HUES64 (cell line): Measurements from ENCODE around the gene SMG7.

Experiments
- H3K27ac ChIP-seq: 2 replicates; pipeline ENCODE4 v1.7.0; 2013; ENCODE audit warnings: low read depth, low read length, inconsistent platforms
- H3K27me3 ChIP-seq: 2 replicates; pipeline ENCODE4 v1.6.1; 2013; ENCODE audit warnings: mild to moderate bottlenecking, low read length; ENCODE audit not compliant: insufficient read depth
- H3K36me3 ChIP-seq: 2 replicates; pipeline ENCODE4 v1.6.1; 2013; ENCODE audit warnings: mild to moderate bottlenecking, low read length; ENCODE audit not compliant: insufficient read depth
- H3K4me1 ChIP-seq: 2 replicates; pipeline ENCODE4 v1.6.1; 2013; ENCODE audit warnings: mild to moderate bottlenecking, low read length, moderate library complexity; ENCODE audit not compliant: insufficient read depth
- H3K4me3 ChIP-seq: 2 replicates; pipeline ENCODE4 v1.5.1; 2013; ENCODE audit warnings: mild to moderate bottlenecking, low read length, moderate library complexity
- H3K9ac ChIP-seq: 2 replicates; pipeline ENCODE4 v1.6.1; 2013; ENCODE audit warnings: mild to moderate bottlenecking, low read depth, low read length
- H3K9me3 ChIP-seq: 2 replicates; pipeline ENCODE4 v1.6.1; 2013; ENCODE audit warnings: low read depth, low read length; ENCODE audit not compliant: insufficient read depth
- WGBS: fragments of 150-250, 120-280 bp; methylation state at CpG from one replicate; pipeline ENCODE4 v1.1.7; 2013; ENCODE audit warnings: missing lambda C conversion rate; 5-methylcytosine and 5-hydroxymethylcytosine counted together

SMG7 gene

GRCh38 chr1:183487674-183488442, 15.6 kb downstream of the SMG7 start:
- Histone ChIP-seq H3K27me3 (no peaks in the 10 kb centered on the region), H3K9ac (no peak overlapping the region), H3K27ac (no peak overlapping the region), H3K36me3 (no peaks in the 10 kb centered on the region), H3K4me3 (no peak overlapping the region), H3K4me1 (peaks cover 15% of the 10 kb centered on the region), H3K9me3 (no peaks in the 10 kb centered on the region)
- 94% methylated on average over 2 of the region's 2 CpGs for WGBS

- Histone ChIP-seq H3K9me3 (no peaks in the 10 kb centered on the region), H3K27me3 (no peaks in the 10 kb centered on the region), H3K36me3 (no peaks in the 10 kb centered on the region), H3K27ac (no peak overlapping the region), H3K9ac (no peak overlapping the region), H3K4me3 (no peak overlapping the region), H3K4me1 (no peaks in the 10 kb centered on the region)
- WGBS: 97% methylated on average over 5 of the region's 5 CpGs
Observed at GRCh38 chr1:183490932-183491331, 18.6 kb downstream of the SMG7 start.

GRCh38 chr1:183493540-183494245, 21.4 kb downstream of the SMG7 start:
- H3K9me3 ChIP-seq: no peaks in the 10 kb centered on the region
- H3K27ac ChIP-seq: no peak overlapping the region
- 95% methylated on average over 11 of the region's 12 CpGs for WGBS
- H3K27me3 ChIP-seq: no peaks in the 10 kb centered on the region
- 0 out of 2 replicates have a peak, but pooled peaks cover 3% of the 10 kb centered on the region for H3K4me1 ChIP-seq
- H3K9ac ChIP-seq: no peak overlapping the region
- H3K36me3 ChIP-seq: no peaks in the 10 kb centered on the region
- no peak overlapping the region for H3K4me3 ChIP-seq

- no peaks in the 10 kb centered on the region for H3K9me3 ChIP-seq
- WGBS: 95% methylated on average over 11 of the region's 11 CpGs
- H3K4me3 ChIP-seq: no peak overlapping the region
- no peaks in the 10 kb centered on the region for H3K36me3 ChIP-seq
- no peaks in the 10 kb centered on the region for H3K27me3 ChIP-seq
- H3K9ac ChIP-seq: no peak overlapping the region
- peaks cover 19% of the 10 kb centered on the region for H3K4me1 ChIP-seq
- H3K27ac ChIP-seq: no peak overlapping the region
Observed at GRCh38 chr1:183495420-183495819, 23.1 kb downstream of the SMG7 start.

GRCh38 chr1:183497218-183497617, 24.9 kb downstream of the SMG7 start:
- WGBS: 100% methylated on average over 2 of the region's 2 CpGs
- no peaks in the 10 kb centered on the region for H3K36me3 ChIP-seq
- no peak overlapping the region for H3K4me3 ChIP-seq
- H3K9ac ChIP-seq: no peak overlapping the region
- H3K4me1 ChIP-seq: peaks cover 22% of the 10 kb centered on the region
- H3K9me3 ChIP-seq: no peaks in the 10 kb centered on the region
- H3K27me3 ChIP-seq: no peaks in the 10 kb centered on the region
- H3K27ac ChIP-seq: no peak overlapping the region

GRCh38 chr1:183498342-183498991, 26.2 kb downstream of the SMG7 start:
- Histone ChIP-seq H3K9me3 (no peaks in the 10 kb centered on the region), H3K36me3 (no peaks in the 10 kb centered on the region), H3K9ac (no peak overlapping the region), H3K27me3 (no peaks in the 10 kb centered on the region), H3K27ac (no peak overlapping the region), H3K4me3 (no peak overlapping the region), H3K4me1 (peaks cover 22% of the 10 kb centered on the region)
- WGBS: 92% methylated on average over 5 of the region's 6 CpGs

GRCh38 chr1:183505454-183506089, 33.3 kb downstream of the SMG7 start:
- no peak overlapping the region for H3K4me3 ChIP-seq
- H3K9me3 ChIP-seq: no peaks in the 10 kb centered on the region
- H3K4me1 ChIP-seq: peaks cover 19% of the 10 kb centered on the region
- no peak overlapping the region for H3K9ac ChIP-seq
- H3K36me3 ChIP-seq: 0 out of 2 replicates have a peak, but pooled peaks cover 3% of the 10 kb centered on the region
- 90% methylated on average over 5 of the region's 5 CpGs for WGBS
- H3K27me3 ChIP-seq: no peaks in the 10 kb centered on the region
- H3K27ac ChIP-seq: no peak overlapping the region

- Histone ChIP-seq H3K4me3 (no peak overlapping the region), H3K4me1 (peaks cover 24% of the 10 kb centered on the region), H3K36me3 (0 out of 2 replicates have a peak, but pooled peaks cover 3% of the 10 kb centered on the region), H3K9ac (no peak overlapping the region), H3K27me3 (no peaks in the 10 kb centered on the region), H3K9me3 (no peaks in the 10 kb centered on the region), H3K27ac (no peak overlapping the region)
- WGBS: 92% methylated on average over 4 of the region's 4 CpGs
Observed at GRCh38 chr1:183506561-183506960, 34.3 kb downstream of the SMG7 start.

GRCh38 chr1:183508694-183509093, 36.4 kb downstream of the SMG7 start:
- Histone ChIP-seq H3K27me3 (no peaks in the 10 kb centered on the region), H3K36me3 (0 out of 2 replicates have a peak, but pooled peaks cover 3% of the 10 kb centered on the region), H3K9me3 (no peaks in the 10 kb centered on the region), H3K4me3 (no peak overlapping the region), H3K4me1 (peaks cover 24% of the 10 kb centered on the region), H3K9ac (no peak overlapping the region), H3K27ac (no peak overlapping the region)
- WGBS: 88% methylated on average over 1 of the region's 1 CpG

GRCh38 chr1:183512450-183512849, 40.2 kb downstream of the SMG7 start:
- Histone ChIP-seq H3K9me3 (no peaks in the 10 kb centered on the region), H3K27me3 (no peaks in the 10 kb centered on the region), H3K4me3 (no peak overlapping the region), H3K4me1 (peaks cover 11% of the 10 kb centered on the region), H3K36me3 (peaks cover 23% of the 10 kb centered on the region), H3K9ac (no peak overlapping the region), H3K27ac (no peak overlapping the region)
- WGBS: no CpG with 5 or more reads among the region's 2 CpGs

GRCh38 chr1:183514235-183514634, 41.9 kb downstream of the SMG7 start:
- Histone ChIP-seq H3K27me3 (no peaks in the 10 kb centered on the region), H3K36me3 (peaks cover 38% of the 10 kb centered on the region), H3K9me3 (no peaks in the 10 kb centered on the region), H3K27ac (no peak overlapping the region), H3K9ac (no peak overlapping the region), H3K4me1 (peaks cover 11% of the 10 kb centered on the region; the same call in 1 of the 2 replicates), H3K4me3 (no peak overlapping the region)
- 92% methylated on average over 1 of the region's 1 CpG for WGBS
